Mammary epithelial cell (primary cell): Measurements from ENCODE around the gene LRRC63.

Source experiments
- EZH2 ChIP-seq: IDR thresholded peaks from 2 replicates; pipeline ENCODE4 v1.6.1; 2012; ENCODE audit warnings: low read length, inconsistent platforms, borderline replicate concordance
- TF ChIP-seq, protein P1 (sequence below), 2 donors: IDR thresholded peaks in 1 of 2; conservative IDR thresholded peaks in 1 of 2; 2 replicates each; pipeline ENCODE4 v1.5.1; 2011 to 2012; ENCODE audit warnings: inconsistent platforms in 2 of 2, low read length in 2 of 2, mild to moderate bottlenecking in 2 of 2, control low read depth in 1 of 2, low read depth in 1 of 2; ENCODE audit not compliant: insufficient read depth in 1 of 2; ENCODE audit errors: extremely low read depth in 1 of 2

DNA sequence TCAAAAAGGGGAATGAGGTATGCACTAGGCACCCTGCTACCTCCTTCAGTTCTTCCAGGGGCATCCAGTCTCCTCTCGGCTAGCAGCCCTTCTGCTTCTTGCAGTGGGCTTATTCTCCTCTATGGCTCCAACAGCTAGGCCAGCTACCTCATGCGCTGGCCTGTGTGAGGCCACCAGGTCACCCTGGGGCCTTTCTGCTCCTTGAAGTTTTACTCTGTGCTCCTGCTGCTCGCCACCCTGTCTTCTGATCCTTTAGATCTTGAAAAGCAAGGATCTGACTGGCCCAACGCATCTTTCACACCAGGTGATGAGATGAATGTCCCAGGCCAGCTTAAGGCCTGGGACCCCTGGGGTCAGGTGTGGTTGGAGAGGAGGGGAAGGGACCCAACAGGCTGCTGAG is 109.1 kb downstream of the LRRC63 start:
- TF ChIP-seq, protein P1, sequence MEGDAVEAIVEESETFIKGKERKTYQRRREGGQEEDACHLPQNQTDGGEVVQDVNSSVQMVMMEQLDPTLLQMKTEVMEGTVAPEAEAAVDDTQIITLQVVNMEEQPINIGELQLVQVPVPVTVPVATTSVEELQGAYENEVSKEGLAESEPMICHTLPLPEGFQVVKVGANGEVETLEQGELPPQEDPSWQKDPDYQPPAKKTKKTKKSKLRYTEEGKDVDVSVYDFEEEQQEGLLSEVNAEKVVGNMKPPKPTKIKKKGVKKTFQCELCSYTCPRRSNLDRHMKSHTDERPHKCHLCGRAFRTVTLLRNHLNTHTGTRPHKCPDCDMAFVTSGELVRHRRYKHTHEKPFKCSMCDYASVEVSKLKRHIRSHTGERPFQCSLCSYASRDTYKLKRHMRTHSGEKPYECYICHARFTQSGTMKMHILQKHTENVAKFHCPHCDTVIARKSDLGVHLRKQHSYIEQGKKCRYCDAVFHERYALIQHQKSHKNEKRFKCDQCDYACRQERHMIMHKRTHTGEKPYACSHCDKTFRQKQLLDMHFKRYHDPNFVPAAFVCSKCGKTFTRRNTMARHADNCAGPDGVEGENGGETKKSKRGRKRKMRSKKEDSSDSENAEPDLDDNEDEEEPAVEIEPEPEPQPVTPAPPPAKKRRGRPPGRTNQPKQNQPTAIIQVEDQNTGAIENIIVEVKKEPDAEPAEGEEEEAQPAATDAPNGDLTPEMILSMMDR (conservative IDR thresholded peaks at IDR 0.05 in 1 of 2, IDR thresholded peaks at IDR 0.05 in 1 of 2; ENCODE audit: extremely low read depth in 1 of 2, insufficient read depth in 1 of 2, low read depth in 1 of 2, low read length in 2 of 2): no peak
- TF ChIP-seq EZH2: no peak
